Measurements from ENCODE around the gene RIMKLB.

Gene RIMKLB
- total RNA-seq, result 5.7 to 22.4 (median 11.2) reads per million in 18 experiments

- peak; percentile 77 to 88 for DNase-seq
Observed at GRCh38 chr12:8697476-8698131, at the start of gene RIMKLB. TSS of gene RIMKLB (plus strand) at chr12:8697991. CDS start at chr12:8713867, 15,876 bp downstream.

GRCh38 chr12:8648576-8649205 lies 49.1 kb upstream of the RIMKLB start:
- DNase-seq, result no peak

GRCh38 chr12:8655421-8655820 lies 42.4 kb upstream of the RIMKLB start:
- no peak for DNase-seq

- no peak for DNase-seq
Observed at GRCh38 chr12:8658346-8658745, 39.4 kb upstream of the RIMKLB start.

GRCh38 chr12:8661016-8661415 lies 36.8 kb upstream of the RIMKLB start:
- DNase-seq, result no peak

GRCh38 chr12:8661751-8662150 lies 36.0 kb upstream of the RIMKLB start:
- DNase-seq, result no peak

- no peak for DNase-seq
Observed at GRCh38 chr12:8662593-8662992, 35.2 kb upstream of the RIMKLB start, which contains the start of gene MFAP5. TSS of gene MFAP5 (minus strand) at chr12:8662826. CDS start at chr12:8662104, 722 bp downstream.

- DNase-seq, result no peak
Observed at GRCh38 chr12:8664228-8664913, 33.4 kb upstream of the RIMKLB start.

- DNase-seq, result no peak
Observed at GRCh38 chr12:8665759-8666158, 32.0 kb upstream of the RIMKLB start.

- peak; percentile 13 to 68 for DNase-seq
Observed at GRCh38 chr12:8667270-8667669, 30.5 kb upstream of the RIMKLB start.

- no peak for DNase-seq
Observed at GRCh38 chr12:8668441-8668840, 29.4 kb upstream of the RIMKLB start.

GRCh38 chr12:8672381-8672780 lies 25.4 kb upstream of the RIMKLB start:
- peak in 1 of 2 donors; percentile 5 for DNase-seq

GRCh38 chr12:8675591-8676036 lies 22.2 kb upstream of the RIMKLB start:
- DNase-seq, result peak; percentile 24 to 86

GRCh38 chr12:8676651-8677050 lies 21.1 kb upstream of the RIMKLB start:
- no peak for DNase-seq

- no peak for DNase-seq
Observed at GRCh38 chr12:8677362-8677761, 20.4 kb upstream of the RIMKLB start.

GRCh38 chr12:8678661-8679111 lies 19.1 kb upstream of the RIMKLB start:
- DNase-seq, result no peak

- no peak for DNase-seq
Observed at GRCh38 chr12:8680533-8680932, 17.3 kb upstream of the RIMKLB start.

GRCh38 chr12:8681129-8681884 lies 16.5 kb upstream of the RIMKLB start:
- no peak for DNase-seq

- peak in 1 of 2 donors; percentile 28 for DNase-seq
Observed at GRCh38 chr12:8685051-8685450, 12.7 kb upstream of the RIMKLB start.

GRCh38 chr12:8687846-8688601 lies 9.8 kb upstream of the RIMKLB start:
- peak; percentile 54 to 60 for DNase-seq

- DNase-seq, result no peak
Observed at GRCh38 chr12:8689681-8690080, 8.1 kb upstream of the RIMKLB start.

- peak in 1 of 2 donors; percentile 37 for DNase-seq
Observed at GRCh38 chr12:8692573-8692972, 5.2 kb upstream of the RIMKLB start.

All from inflammatory macrophage (primary cell).